Nephron (organoid): ENCODE data around the gene ZNF488.

ENCODE experiments used
- H3K27ac Mint-ChIP-seq, 3 experiments: 2 replicates each; pipeline ENCODE4 v1.8.0; 2020; ENCODE audit warnings: mixed read lengths in 3 of 3, mild to moderate bottlenecking in 2 of 3, moderate library complexity in 1 of 3
- H3K27me3 Mint-ChIP-seq: 2 replicates; pipeline ENCODE4 v1.8.0; 2021; ENCODE audit warnings: low read depth, mild to moderate bottlenecking, moderate library complexity, mixed read lengths
- H3K36me3 Mint-ChIP-seq: 2 replicates; pipeline ENCODE4 v1.8.0; 2020; ENCODE audit warnings: low read depth, mixed read lengths
- H3K4me1 Mint-ChIP-seq: 2 replicates; pipeline ENCODE4 v1.8.0; 2020; ENCODE audit warnings: mixed read lengths
- H3K4me3 Mint-ChIP-seq, 3 experiments: 2 replicates each; pipeline ENCODE4 v1.8.0; 2020; ENCODE audit warnings: mild to moderate bottlenecking in 3 of 3, mixed read lengths in 3 of 3, moderate library complexity in 2 of 3
- H3K9me3 Mint-ChIP-seq: 2 replicates; pipeline ENCODE4 v1.8.0; 2020; ENCODE audit warnings: mixed read lengths
- TF ChIP-seq, protein P1 (sequence below), 3 experiments: fragments of 200-600 bp; sonication (generic); IDR thresholded peaks; one replicate each; pipeline ENCODE4 v1.5.0; 2021; ENCODE audit warnings: antibody characterized with exemption in 3 of 3; ENCODE audit not compliant: unreplicated experiment in 3 of 3

Gene ZNF488

DNA sequence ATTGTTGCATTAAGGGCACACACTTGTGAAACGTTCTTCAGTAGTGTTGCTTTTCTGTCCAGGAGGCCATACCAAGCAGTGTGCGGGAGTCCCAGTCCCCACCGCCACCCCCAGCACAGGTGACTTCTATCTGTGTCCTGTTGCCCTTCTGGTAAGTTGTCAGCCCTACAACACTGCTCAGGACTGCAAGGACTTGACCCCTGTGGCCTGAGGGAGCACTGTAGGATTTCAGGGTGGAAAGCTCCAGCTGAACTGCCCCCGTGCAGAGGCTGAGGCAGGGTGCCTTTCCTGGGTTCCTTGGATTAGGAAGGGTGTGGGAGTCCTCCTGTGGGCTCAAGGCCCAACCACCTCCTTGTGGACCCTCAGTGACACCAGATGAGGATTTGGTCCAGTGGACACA, 26.8 kb upstream of the ZNF488 start:
- Mint-ChIP-seq H3K36me3 (no peaks in the 10 kb centered on the region), H3K4me3 (no peak overlapping the region), H3K9me3 (no peaks in the 10 kb centered on the region), H3K27ac (peak overlapping the region in 1 of 3 experiments; percentile 35), H3K27me3 (peaks cover 6% of the 10 kb centered on the region), H3K4me1 (peaks cover 6% of the 10 kb centered on the region)
- TF ChIP-seq, protein P1, sequence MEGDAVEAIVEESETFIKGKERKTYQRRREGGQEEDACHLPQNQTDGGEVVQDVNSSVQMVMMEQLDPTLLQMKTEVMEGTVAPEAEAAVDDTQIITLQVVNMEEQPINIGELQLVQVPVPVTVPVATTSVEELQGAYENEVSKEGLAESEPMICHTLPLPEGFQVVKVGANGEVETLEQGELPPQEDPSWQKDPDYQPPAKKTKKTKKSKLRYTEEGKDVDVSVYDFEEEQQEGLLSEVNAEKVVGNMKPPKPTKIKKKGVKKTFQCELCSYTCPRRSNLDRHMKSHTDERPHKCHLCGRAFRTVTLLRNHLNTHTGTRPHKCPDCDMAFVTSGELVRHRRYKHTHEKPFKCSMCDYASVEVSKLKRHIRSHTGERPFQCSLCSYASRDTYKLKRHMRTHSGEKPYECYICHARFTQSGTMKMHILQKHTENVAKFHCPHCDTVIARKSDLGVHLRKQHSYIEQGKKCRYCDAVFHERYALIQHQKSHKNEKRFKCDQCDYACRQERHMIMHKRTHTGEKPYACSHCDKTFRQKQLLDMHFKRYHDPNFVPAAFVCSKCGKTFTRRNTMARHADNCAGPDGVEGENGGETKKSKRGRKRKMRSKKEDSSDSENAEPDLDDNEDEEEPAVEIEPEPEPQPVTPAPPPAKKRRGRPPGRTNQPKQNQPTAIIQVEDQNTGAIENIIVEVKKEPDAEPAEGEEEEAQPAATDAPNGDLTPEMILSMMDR (IDR thresholded peaks at IDR 0.05; ENCODE audit: unreplicated experiment in 3 of 3), result no peak

DNA sequence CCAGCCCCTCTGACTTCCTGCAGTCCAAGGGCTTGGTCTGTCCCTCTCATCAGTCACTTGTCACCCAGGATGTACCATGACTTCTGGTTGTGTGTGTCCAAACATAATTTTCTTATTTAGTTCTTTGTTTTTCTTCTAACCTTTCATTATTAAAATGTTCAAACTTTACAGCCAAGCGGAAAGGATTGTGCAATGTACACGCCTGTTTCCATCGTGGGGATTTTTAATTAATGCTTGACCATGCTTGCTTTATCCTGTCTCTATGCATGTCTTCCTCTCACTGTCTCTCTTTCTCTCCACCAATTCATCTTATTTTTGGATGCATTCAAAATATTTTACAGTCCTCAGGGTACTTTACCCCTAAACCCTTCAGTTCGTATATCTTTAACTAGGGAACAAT, 26.2 kb upstream of the ZNF488 start:
- Mint-ChIP-seq H3K36me3 (no peaks in the 10 kb centered on the region), H3K9me3 (no peaks in the 10 kb centered on the region), H3K4me3 (no peak overlapping the region), H3K27ac (peak overlapping the region in 2 of 3 experiments; percentile 35 to 48), H3K27me3 (peaks cover 6% of the 10 kb centered on the region), H3K4me1 (peaks cover 6% of the 10 kb centered on the region)
- TF ChIP-seq, protein P1 (IDR thresholded peaks at IDR 0.05; ENCODE audit: unreplicated experiment in 3 of 3), result no peak

DNA sequence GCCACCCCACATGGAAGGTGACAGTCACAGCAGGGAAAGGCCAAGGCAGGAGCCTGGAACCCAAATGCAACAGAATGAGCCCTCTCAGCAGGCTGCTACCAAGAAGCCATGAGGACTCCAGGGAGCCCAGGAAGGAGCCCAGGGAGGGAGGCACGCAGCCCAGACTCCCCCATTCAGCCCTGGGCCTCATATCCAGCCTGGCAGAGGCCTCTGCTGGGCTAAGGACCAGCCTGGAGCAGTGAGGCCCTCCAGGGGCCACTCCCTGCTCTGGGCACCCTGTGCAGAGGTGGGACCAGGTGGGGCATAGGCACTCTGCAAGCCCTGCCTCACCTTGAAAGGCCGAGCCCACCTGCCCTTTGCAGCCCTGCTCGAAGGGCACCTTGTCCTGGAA, 25.8 kb upstream of the ZNF488 start:
- Mint-ChIP-seq H3K36me3 (no peaks in the 10 kb centered on the region), H3K4me1 (peaks cover 6% of the 10 kb centered on the region), H3K9me3 (no peaks in the 10 kb centered on the region), H3K4me3 (no peak overlapping the region), H3K27ac (no peak overlapping the region), H3K27me3 (peaks cover 6% of the 10 kb centered on the region)
- TF ChIP-seq, protein P1 (IDR thresholded peaks at IDR 0.05; ENCODE audit: unreplicated experiment in 3 of 3), result no peak

DNA sequence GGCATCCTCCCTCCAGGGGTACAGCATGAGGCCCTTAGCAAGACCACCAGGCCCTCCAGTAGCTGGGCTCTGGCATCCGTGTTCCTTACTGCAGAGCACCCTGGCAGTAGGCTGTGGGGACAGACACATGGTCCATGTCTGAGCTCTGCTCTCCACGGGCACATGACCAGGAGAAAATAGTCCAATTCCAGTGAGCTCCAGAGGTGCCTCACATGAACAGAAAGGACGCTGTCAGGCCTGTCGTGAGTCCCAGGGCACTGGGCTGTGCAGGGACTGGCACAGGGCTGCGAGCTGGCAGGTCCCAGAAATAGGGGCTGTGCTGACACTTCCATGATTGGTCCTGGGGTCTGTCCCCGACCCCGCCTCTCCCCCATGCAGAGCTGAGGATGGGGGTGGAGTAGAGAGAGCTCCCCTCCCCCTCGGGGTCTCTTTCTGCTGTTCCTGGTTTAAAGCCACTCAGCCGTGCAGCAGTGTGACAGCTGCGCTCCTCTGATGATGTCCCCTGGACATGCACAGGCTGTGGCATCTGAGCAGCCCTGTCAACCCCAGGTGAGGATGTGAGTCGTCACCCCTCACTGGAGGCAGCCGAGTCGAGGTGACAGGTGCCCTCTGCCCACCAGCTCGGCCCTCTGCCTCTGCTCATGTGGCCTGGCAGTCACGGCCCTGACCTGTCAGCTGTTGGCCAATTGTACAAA, 25.2 kb upstream of the ZNF488 start:
- Mint-ChIP-seq H3K27ac (no peak overlapping the region), H3K27me3 (peaks cover 6% of the 10 kb centered on the region), H3K9me3 (no peaks in the 10 kb centered on the region), H3K4me3 (no peak overlapping the region), H3K4me1 (peaks cover 6% of the 10 kb centered on the region), H3K36me3 (no peaks in the 10 kb centered on the region)
- TF ChIP-seq, protein P1 (IDR thresholded peaks at IDR 0.05; ENCODE audit: unreplicated experiment in 3 of 3), result no peak

DNA sequence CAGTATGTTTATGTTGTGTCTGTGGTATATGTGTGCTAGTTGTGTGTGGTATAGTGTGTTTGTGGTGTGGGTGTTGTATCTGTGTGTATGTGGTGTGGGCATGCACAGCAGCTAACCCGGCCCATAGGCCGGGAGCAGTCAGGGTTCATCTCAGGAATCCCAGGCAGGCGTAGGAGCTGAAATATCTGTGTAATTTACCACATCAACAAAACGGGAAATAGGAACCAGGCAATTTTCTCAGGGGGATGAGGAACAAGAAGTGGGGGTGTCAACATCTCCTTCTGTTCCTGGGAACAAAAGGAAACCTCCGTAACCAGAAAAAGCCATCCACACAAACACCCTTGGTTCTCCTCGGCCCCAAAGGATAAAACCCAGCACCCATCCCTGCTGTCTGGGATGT, 24.5 kb upstream of the ZNF488 start:
- Mint-ChIP-seq H3K27ac (no peak overlapping the region), H3K4me1 (peaks cover 10% of the 10 kb centered on the region), H3K36me3 (no peaks in the 10 kb centered on the region), H3K9me3 (no peaks in the 10 kb centered on the region), H3K27me3 (peaks cover 3% of the 10 kb centered on the region), H3K4me3 (no peak overlapping the region)
- TF ChIP-seq, protein P1 (IDR thresholded peaks at IDR 0.05; ENCODE audit: unreplicated experiment in 3 of 3), result no peak
